GM12891 (cell line): ENCODE results near the gene ZMYND15.

Experiments used
- POLR2A ChIP-seq: IDR thresholded peaks from 2 replicates; pipeline ENCODE4 v1.6.1; 2011; ENCODE audit warnings: low read depth, low read length, control low read depth
- POLR2AphosphoS5 ChIP-seq: IDR thresholded peaks from 2 replicates; pipeline ENCODE4 v1.6.1; 2011; ENCODE audit warnings: low read depth, low read length, control low read depth

DNA sequence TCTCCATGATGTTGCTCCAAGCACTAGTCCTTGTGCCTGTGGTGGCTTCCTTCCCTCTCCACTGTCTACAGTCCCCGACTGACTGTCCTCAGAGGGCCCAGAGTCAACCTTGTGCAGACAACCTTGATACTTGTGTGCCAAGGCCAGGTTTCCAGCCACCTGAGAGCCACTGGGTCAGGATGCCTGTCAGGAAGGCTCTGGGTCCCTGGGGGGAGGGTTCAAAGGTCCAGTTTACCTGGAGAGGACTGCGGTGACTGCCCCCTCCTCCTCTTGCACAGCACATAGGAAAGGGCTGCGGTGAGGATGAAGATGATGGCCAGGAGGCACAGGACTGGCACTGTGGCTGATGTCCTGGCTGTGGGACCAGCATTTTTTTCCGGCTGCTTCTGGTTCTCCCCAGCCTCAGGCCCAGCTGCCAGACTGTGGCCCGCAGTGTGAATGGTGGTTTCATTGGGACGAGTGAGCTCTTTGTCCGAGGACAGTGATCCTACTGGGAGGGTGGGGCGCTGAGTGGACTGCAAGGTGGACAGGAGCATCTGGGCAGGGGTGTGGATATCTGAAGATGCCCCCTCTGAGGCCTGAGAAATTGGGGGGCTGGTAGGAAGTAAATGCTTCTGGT is 4.7 kb upstream of the ZMYND15 start:
- TF ChIP-seq POLR2A: no peak
- TF ChIP-seq POLR2AphosphoS5: no peak
